Neural progenitor cell (in vitro differentiated cells): ENCODE results near the gene SNAI3. TPM values are rescaled to one million over a fixed set of nuclear protein-coding genes. Genes with fewer than 3 reads are reported as not detected.

Experiments
- DNase-seq: peaks from one replicate; pipeline ENCODE4 v3.0.0-alpha.2; 2016; ENCODE audit warnings: low spot score
- H2AFZ ChIP-seq: fragments of 200-600 bp; sonication (generic); replicated peaks from 2 replicates; pipeline ENCODE4 v1.6.1; 2016; ENCODE audit warnings: antibody characterized with exemption
- H3F3A ChIP-seq: fragments of 200-600 bp; sonication (generic); 2 replicates; pipeline ENCODE4 v1.6.1; 2016; ENCODE audit warnings: antibody characterized with exemption, low read depth
- H3K27ac ChIP-seq: fragments of 200-600 bp; sonication (generic); 2 replicates; pipeline ENCODE4 v1.5.1; 2016; ENCODE audit warnings: mild to moderate bottlenecking
- H3K27me3 ChIP-seq: fragments of 200-600 bp; sonication (generic); 2 replicates; pipeline ENCODE4 v1.6.1; 2016; ENCODE audit warnings: mild to moderate bottlenecking, moderate library complexity
- H3K36me3 ChIP-seq: fragments of 200-600 bp; sonication (generic); 2 replicates; pipeline ENCODE4 v1.5.1; 2016
- H3K4me1 ChIP-seq: fragments of 200-600 bp; sonication (generic); 2 replicates; pipeline ENCODE4 v1.6.1; 2016; ENCODE audit warnings: mixed run types
- H3K4me2 ChIP-seq: fragments of 200-600 bp; sonication (generic); 2 replicates; pipeline ENCODE4 v1.6.1; 2016
- H3K4me3 ChIP-seq: fragments of 200-600 bp; sonication (generic); 2 replicates; pipeline ENCODE4 v1.5.1; 2016
- H3K79me2 ChIP-seq: fragments of 200-600 bp; sonication (generic); 2 replicates; pipeline ENCODE4 v1.6.1; 2016; ENCODE audit warnings: low read depth
- H3K9ac ChIP-seq: fragments of 200-600 bp; sonication (generic); 2 replicates; pipeline ENCODE4 v1.6.1; 2016
- H3K9me3 ChIP-seq: fragments of 200-600 bp; sonication (generic); 2 replicates; pipeline ENCODE4 v1.5.1; 2016; ENCODE audit warnings: low read depth
- H4K20me1 ChIP-seq: fragments of 200-600 bp; sonication (generic); 2 replicates; pipeline ENCODE4 v1.6.1; 2016; ENCODE audit warnings: low read depth
- H3K27ac Mint-ChIP-seq: 3 replicates; pipeline ENCODE4 v1.8.0; 2021; ENCODE audit warnings: mixed read lengths
- H3K27me3 Mint-ChIP-seq: 2 replicates; pipeline ENCODE4 v1.8.0; 2022; ENCODE audit warnings: low read depth, mild to moderate bottlenecking, inconsistent platforms, moderate library complexity, mixed read lengths; ENCODE audit not compliant: insufficient read depth
- H3K36me3 Mint-ChIP-seq: 3 replicates; pipeline ENCODE4 v1.8.0; 2021; ENCODE audit warnings: mixed read lengths
- H3K4me1 Mint-ChIP-seq: 3 replicates; pipeline ENCODE4 v1.8.0; 2021; ENCODE audit warnings: mixed read lengths
- H3K4me3 Mint-ChIP-seq: 3 replicates; pipeline ENCODE4 v1.8.0; 2021; ENCODE audit warnings: mild to moderate bottlenecking, moderate library complexity, mixed read lengths
- H3K9me3 Mint-ChIP-seq: 3 replicates; pipeline ENCODE4 v1.8.0; 2020; ENCODE audit warnings: mixed read lengths
- CTCF ChIP-seq: fragments of 200-600 bp; sonication (generic); IDR thresholded peaks from 2 replicates; pipeline ENCODE4 v1.5.1; 2017; ENCODE audit warnings: antibody characterized with exemption, mild to moderate bottlenecking
- EZH2 ChIP-seq: fragments of 200-600 bp; sonication (generic); IDR thresholded peaks from 2 replicates; pipeline ENCODE4 v1.6.1; 2017; ENCODE audit warnings: antibody characterized with exemption, mild to moderate bottlenecking, moderate library complexity
- EZH2phosphoT487 ChIP-seq: fragments of 200-600 bp; sonication (generic); IDR thresholded peaks from 2 replicates; pipeline ENCODE4 v1.6.1; 2017; ENCODE audit warnings: antibody characterized with exemption
- total RNA-seq: library from RNA; depleted of rRNA; stranded (reverse); fragments of >200 nt; gene quantifications from 2 replicates; pipeline ENCODE4 v1.2.3, GENCODE V29; 2015; ENCODE audit warnings: low replicate concordance

Gene SNAI3
- total RNA-seq, 1 donor from 2014 or later = not detected

GRCh38 chr16:88735121-88735520 is 48.8 kb upstream of the SNAI3 start:
- Histone ChIP-seq H3K9me3 (no peaks in the 10 kb centered on the region), H3K4me1 (no peaks in the 10 kb centered on the region), H3F3A (peaks cover 3% of the 10 kb centered on the region), H3K4me3 (no peak overlapping the region), H3K79me2 (no peaks in the 10 kb centered on the region), H2AFZ (no peak overlapping the region), H3K36me3 (no peaks in the 10 kb centered on the region), H3K4me2 (no peak overlapping the region), H4K20me1 (no peaks in the 10 kb centered on the region), H3K9ac (no peak overlapping the region), H3K27me3 (no peaks in the 10 kb centered on the region), H3K27ac (no peak overlapping the region)
- no peak overlapping the region for H3K27ac Mint-ChIP-seq
- peaks cover 2% of the 10 kb centered on the region for H3K27me3 Mint-ChIP-seq
- DNase-seq = no peak
- H3K4me3 Mint-ChIP-seq = no peak overlapping the region
- H3K36me3 Mint-ChIP-seq = no peaks in the 10 kb centered on the region
- peaks cover 8% of the 10 kb centered on the region for H3K4me1 Mint-ChIP-seq
- TF ChIP-seq EZH2phosphoT487 (no peak), EZH2 (no peak), CTCF (no peak)
- H3K9me3 Mint-ChIP-seq = no peaks in the 10 kb centered on the region

GRCh38 chr16:88734361-88734728 is 48.0 kb upstream of the SNAI3 start:
- no peak overlapping the region for H3K27ac ChIP-seq
- no peak overlapping the region for H3K9ac ChIP-seq
- H3F3A ChIP-seq = peaks cover 3% of the 10 kb centered on the region
- no peaks in the 10 kb centered on the region for H3K27me3 ChIP-seq
- H2AFZ ChIP-seq = no peak overlapping the region
- H3K36me3 Mint-ChIP-seq = no peaks in the 10 kb centered on the region
- no peaks in the 10 kb centered on the region for H4K20me1 ChIP-seq
- DNase-seq = no peak
- H3K4me2 ChIP-seq = no peak overlapping the region
- H3K36me3 ChIP-seq = no peaks in the 10 kb centered on the region
- H3K4me1 ChIP-seq = no peaks in the 10 kb centered on the region
- no peaks in the 10 kb centered on the region for H3K9me3 ChIP-seq
- H3K27me3 Mint-ChIP-seq = peaks cover 2% of the 10 kb centered on the region
- TF ChIP-seq EZH2 (no peak), EZH2phosphoT487 (no peak), CTCF (no peak)
- no peaks in the 10 kb centered on the region for H3K9me3 Mint-ChIP-seq
- H3K27ac Mint-ChIP-seq = no peak overlapping the region
- no peaks in the 10 kb centered on the region for H3K79me2 ChIP-seq
- no peak overlapping the region for H3K4me3 ChIP-seq
- H3K4me1 Mint-ChIP-seq = peaks cover 8% of the 10 kb centered on the region
- no peak overlapping the region for H3K4me3 Mint-ChIP-seq

GRCh38 chr16:88733630-88734360 is 47.5 kb upstream of the SNAI3 start:
- TF ChIP-seq EZH2phosphoT487 (no peak), CTCF (no peak), EZH2 (no peak)

More at GRCh38 chr16:88733630-88734360, 47.5 kb upstream of the SNAI3 start:
- Histone ChIP-seq H3K36me3 (no peaks in the 10 kb centered on the region), H3K79me2 (no peaks in the 10 kb centered on the region), H4K20me1 (no peaks in the 10 kb centered on the region), H3K9ac (no peak overlapping the region), H3F3A (peaks cover 3% of the 10 kb centered on the region), H3K4me3 (no peak overlapping the region), H3K9me3 (no peaks in the 10 kb centered on the region), H3K27ac (no peak overlapping the region), H3K4me1 (no peaks in the 10 kb centered on the region), H3K4me2 (no peak overlapping the region), H3K27me3 (no peaks in the 10 kb centered on the region), H2AFZ (no peak overlapping the region)
- H3K4me3 Mint-ChIP-seq = no peak overlapping the region
- H3K27ac Mint-ChIP-seq = no peak overlapping the region
- H3K4me1 Mint-ChIP-seq = peaks cover 7% of the 10 kb centered on the region
- H3K9me3 Mint-ChIP-seq = no peaks in the 10 kb centered on the region
- no peak for DNase-seq
- no peaks in the 10 kb centered on the region for H3K36me3 Mint-ChIP-seq
- peaks cover 2% of the 10 kb centered on the region for H3K27me3 Mint-ChIP-seq
